Small intestine (tissue), 7 donors: ENCODE results near the gene PPP1R15A. TPM values are rescaled to one million over a fixed set of nuclear protein-coding genes. Genes with fewer than 3 reads are reported as not detected.
"Not testable (repeated sequence)": the region's sequence is repeated elsewhere in the genome, so short reads cannot be mapped to it uniquely, and the experiment has no call there.

Experiments used
- DNase-seq, 2 donors: peaks; one replicate each; pipeline versions ENCODE4 v3.0.0 to v3.0.0-alpha.2; 2013
- FAIRE-seq: peaks from 2 replicates; lab custom pipeline; 2012; peaks lifted over from hg19 to GRCh38; lab: Jason Lieb, UNC
- H3K27ac ChIP-seq, 3 donors: one replicate each; pipeline ENCODE4 v1.5.1; 2013; ENCODE audit warnings: low read length in 2 of 3, mild to moderate bottlenecking in 2 of 3, control low read depth in 1 of 3, inconsistent platforms in 1 of 3, low read depth in 1 of 3, moderate library complexity in 1 of 3
- H3K27me3 ChIP-seq, 3 donors: one replicate each; pipeline ENCODE4 v1.6.1; 2013; ENCODE audit warnings: low read length in 3 of 3, inconsistent platforms in 1 of 3; ENCODE audit not compliant: control insufficient read depth in 3 of 3, insufficient read depth in 3 of 3
- H3K36me3 ChIP-seq, 3 donors: one replicate each; pipeline ENCODE4 v1.6.1; 2013; ENCODE audit warnings: low read length in 3 of 3, inconsistent platforms in 1 of 3, low read depth in 1 of 3, mild to moderate bottlenecking in 1 of 3, moderate library complexity in 1 of 3; ENCODE audit not compliant: control insufficient read depth in 3 of 3, insufficient read depth in 2 of 3
- H3K4me1 ChIP-seq, 3 donors: one replicate each; pipeline ENCODE4 v1.6.1; 2013; ENCODE audit warnings: low read length in 2 of 3, inconsistent platforms in 1 of 3, low read depth in 1 of 3, mild to moderate bottlenecking in 1 of 3, moderate library complexity in 1 of 3; ENCODE audit not compliant: control insufficient read depth in 3 of 3, insufficient read depth in 2 of 3
- H3K4me3 ChIP-seq, 3 donors: one replicate each; pipeline ENCODE4 v1.5.1; 2013; ENCODE audit warnings: low read length in 3 of 3, control low read depth in 1 of 3, inconsistent platforms in 1 of 3, low read depth in 1 of 3, mild to moderate bottlenecking in 1 of 3, moderate library complexity in 1 of 3
- H3K9me3 ChIP-seq, 2 donors: one replicate each; pipeline ENCODE4 v1.6.1; 2013; ENCODE audit warnings: low read depth in 1 of 2, low read length in 1 of 2; ENCODE audit not compliant: control insufficient read depth in 2 of 2, insufficient read depth in 1 of 2
- WGBS, 3 donors: extraction: QIAGEN DNeasy Blood & Tissue Kit; methylation state at CpG; one replicate each; pipeline ENCODE4 v1.1.7; 2013; 5-methylcytosine and 5-hydroxymethylcytosine counted together
- polyA plus RNA-seq, 4 donors: library from polyadenylated mRNA; stranded (reverse) in 3 of 4; unstranded in 1 of 4; fragments of 200-250 nt in 3 of 4; fragments of 120-200 nt in 1 of 4; gene quantifications; one replicate each; pipeline versions ENCODE4 v1.2.1 to v1.2.3, GENCODE V29; 2013
- donor health status: healthy with polysubstance abuse.
- donor health status: control.
- donor health status: control.
- donor health status: Bipolar disorder and iron deficiency.
- donor health status: healthy.

Gene PPP1R15A
- polyA plus RNA-seq, 4 donors, result 52.8 to 73.0 (median 60.6) TPM

DNA sequence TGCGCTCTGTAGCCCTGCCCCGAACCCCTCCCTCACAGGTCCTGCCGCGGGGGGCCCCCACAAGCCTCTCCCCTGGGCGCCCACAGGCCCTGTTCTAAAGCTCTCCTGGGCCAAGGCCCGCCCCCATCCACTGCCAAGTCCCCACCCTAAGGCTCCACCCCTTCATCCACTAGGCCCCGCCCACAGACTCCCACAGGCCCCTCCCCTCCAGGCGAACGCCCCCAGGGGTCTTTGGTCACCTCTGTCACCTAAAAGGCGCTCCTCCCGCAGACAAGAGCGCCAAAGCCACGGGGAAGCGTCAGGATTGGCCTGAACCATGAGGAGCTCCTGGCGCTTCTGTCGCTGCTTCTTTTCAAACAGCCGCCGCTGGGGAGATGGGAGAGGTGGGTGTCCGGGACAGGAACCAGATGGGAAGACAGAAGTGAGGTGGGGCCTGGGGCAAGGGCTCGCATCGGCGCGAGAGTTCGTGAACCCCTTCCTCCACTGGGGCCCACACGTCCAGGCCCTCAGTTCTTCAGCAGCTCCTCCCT lies 24.0 kb downstream of the PPP1R15A start:
- peaks cover 0 to 22% (median 2%) of the 10 kb centered on the region in 3 donors for H3K4me1 ChIP-seq
- 34 to 62% (median 42%) methylated on average over 23 to 25 of the region's 25 CpGs for WGBS, 3 donors
- H3K36me3 ChIP-seq, result peaks cover 0 to under 1% (median 0%) of the 10 kb centered on the region in 3 donors
- H3K27ac ChIP-seq, result peak overlapping the region in 2 of 3 donors; percentile 12 to 50
- H3K9me3 ChIP-seq, result no peaks in the 10 kb centered on the region
- FAIRE-seq, result no peak
- H3K27me3 ChIP-seq, result peaks cover 0 to 13% (median 2%) of the 10 kb centered on the region in 3 donors
- peak in 1 of 2 donors; percentile 54 for DNase-seq
- H3K4me3 ChIP-seq, result peak overlapping the region in 1 of 3 donors; percentile 35

DNA sequence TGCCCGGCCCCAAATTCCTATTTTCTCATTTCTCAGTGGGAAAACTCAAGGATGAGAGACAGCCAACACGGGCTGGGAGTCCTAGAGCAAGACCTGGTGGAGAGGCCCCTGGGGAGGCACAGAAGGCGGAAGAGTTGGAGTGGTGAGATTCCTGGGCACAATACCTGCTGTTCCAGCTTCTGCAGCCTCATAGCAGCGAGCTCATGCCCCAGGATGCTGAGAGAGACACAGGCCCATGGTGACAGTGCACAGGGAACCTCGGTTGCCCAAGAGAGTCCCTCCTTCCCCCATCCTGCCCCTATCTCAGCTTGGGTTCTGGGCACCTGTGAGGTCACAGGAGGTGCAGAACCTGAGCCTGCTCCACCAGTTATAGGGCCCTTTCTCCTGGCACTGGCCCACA lies 25.0 kb downstream of the PPP1R15A start:
- Histone ChIP-seq H3K27ac (no peak overlapping the region), H3K9me3 (no peaks in the 10 kb centered on the region)
- WGBS, 3 donors, result 76 to 89% (median 79%) methylated on average over 4 to 5 of the region's 5 CpGs

DNA sequence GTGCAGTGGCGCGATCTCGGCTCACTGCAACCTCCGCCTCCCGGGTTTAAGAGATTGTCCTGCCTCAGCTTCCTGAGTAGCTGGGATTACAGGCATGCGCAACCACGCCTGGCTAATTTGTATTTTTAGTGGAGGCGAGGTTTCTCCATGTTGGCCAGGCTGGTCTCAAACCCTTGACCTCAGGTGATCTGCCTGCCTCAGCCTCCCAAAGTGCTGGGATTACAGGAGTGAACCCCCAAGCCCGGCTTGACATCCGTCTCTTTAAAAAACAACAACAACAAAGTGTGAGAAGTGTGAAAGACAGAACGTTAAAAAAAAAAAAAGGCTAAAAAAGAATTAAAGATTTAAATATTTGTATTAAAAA lies 27.1 kb downstream of the PPP1R15A start:
- DNase-seq, FAIRE-seq, H3K9me3 ChIP-seq: not testable (repeated sequence)
- 83 to 86% (median 84%) methylated on average over 11 of the region's 11 CpGs for WGBS, 3 donors
- H3K4me3 ChIP-seq, result peak overlapping the region in 2 of 3 donors; percentile 90 to 99
- peaks cover 2 to 23% (median 4%) of the 10 kb centered on the region in 3 donors for H3K36me3 ChIP-seq
- H3K27ac ChIP-seq, result peak overlapping the region in 2 of 3 donors; percentile 74 to 90
- peaks cover 0 to 19% (median 5%) of the 10 kb centered on the region in 3 donors for H3K4me1 ChIP-seq
- peaks cover 0 to 13% (median 2%) of the 10 kb centered on the region in 3 donors for H3K27me3 ChIP-seq

More for the DNA sequence above, 25.0 kb downstream of the PPP1R15A start:
- Histone ChIP-seq H3K27me3 (peaks cover 0 to 13% (median 2%) of the 10 kb centered on the region in 3 donors), H3K4me1 (peaks cover 0 to 17% (median 5%) of the 10 kb centered on the region in 3 donors), H3K36me3 (peaks cover 0 to 8% (median 0%) of the 10 kb centered on the region in 3 donors), H3K4me3 (no peak overlapping the region)
- DNase-seq (no peak), FAIRE-seq (no peak)

GRCh38 chr19:48899781-48900476 lies 27.7 kb downstream of the PPP1R15A start, which contains the start of gene NUCB1:
Gene NUCB1 (plus strand): TSS chr19:48900312. CDS start chr19:48900797, 485 bp downstream.
- DNase-seq, result peak; percentile 100
- peaks cover 0 to 19% (median 5%) of the 10 kb centered on the region in 3 donors for H3K4me1 ChIP-seq
- H3K27me3 ChIP-seq, result peaks cover 0 to 12% (median 2%) of the 10 kb centered on the region in 3 donors
- H3K9me3 ChIP-seq, result no peaks in the 10 kb centered on the region
- H3K27ac ChIP-seq, result peak within 1 kb of the TSS; percentile 74 to 90 (median 85)
- whole genome bisulfite sequencing, 3 donors, result 7 to 8% (median 7%) methylated on average over 31 to 34 of the region's 34 CpGs
- FAIRE-seq, result peak; percentile 80
- peak within 1 kb of the TSS; percentile 73 to 99 (median 90) for H3K4me3 ChIP-seq
- H3K36me3 ChIP-seq, result peaks cover 4 to 29% (median 5%) of the 10 kb centered on the region in 3 donors

GRCh38 chr19:48900477-48901406 lies 28.5 kb downstream of the PPP1R15A start:
- peak overlapping the region; percentile 74 to 90 (median 85) for H3K27ac ChIP-seq

DNA sequence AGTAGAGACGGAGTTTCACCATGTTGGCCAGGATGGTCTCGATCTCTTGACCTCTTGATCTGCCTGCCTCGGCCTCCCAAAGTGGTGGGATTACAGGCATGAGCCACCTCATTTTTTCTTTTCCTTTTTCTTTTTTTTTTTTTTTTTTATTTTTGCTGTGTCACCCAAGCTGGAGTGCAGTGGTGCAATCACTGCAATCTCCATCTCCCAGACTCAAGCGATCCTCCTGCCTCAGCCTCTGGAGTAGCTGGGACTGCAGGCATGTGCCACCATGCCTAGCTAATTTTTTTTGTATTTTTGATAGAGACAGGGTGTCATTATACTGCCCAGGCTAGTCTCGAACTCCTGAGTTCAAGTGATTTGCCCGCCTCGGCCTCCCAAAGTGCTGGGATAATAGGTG lies 30.1 kb downstream of the PPP1R15A start:
- WGBS, 3 donors, result 96 to 98% (median 97%) methylated on average over 7 of the region's 7 CpGs
- peaks cover 0 to 10% (median 5%) of the 10 kb centered on the region in 3 donors for H3K4me1 ChIP-seq
- not testable (repeated sequence) for H3K27ac ChIP-seq, DNase-seq, H3K4me3 ChIP-seq, H3K27me3 ChIP-seq, FAIRE-seq, H3K9me3 ChIP-seq
- peaks cover 6 to 51% (median 10%) of the 10 kb centered on the region in 3 donors for H3K36me3 ChIP-seq

More at GRCh38 chr19:48900477-48901406, 28.5 kb downstream of the PPP1R15A start:
- H3K27me3 ChIP-seq, result peaks cover 0 to 4% (median 0%) of the 10 kb centered on the region in 3 donors
- H3K4me1 ChIP-seq, result peaks cover 0 to 15% (median 5%) of the 10 kb centered on the region in 3 donors
- no peaks in the 10 kb centered on the region for H3K9me3 ChIP-seq
- FAIRE-seq, result no peak
- peak; percentile 48 to 58 for DNase-seq
- H3K36me3 ChIP-seq, result peaks cover 4 to 37% (median 10%) of the 10 kb centered on the region in 3 donors
- peak overlapping the region; percentile 73 to 99 (median 90) for H3K4me3 ChIP-seq
- 6 to 13% (median 10%) methylated on average over 19 to 24 of the region's 24 CpGs for WGBS, 3 donors

DNA sequence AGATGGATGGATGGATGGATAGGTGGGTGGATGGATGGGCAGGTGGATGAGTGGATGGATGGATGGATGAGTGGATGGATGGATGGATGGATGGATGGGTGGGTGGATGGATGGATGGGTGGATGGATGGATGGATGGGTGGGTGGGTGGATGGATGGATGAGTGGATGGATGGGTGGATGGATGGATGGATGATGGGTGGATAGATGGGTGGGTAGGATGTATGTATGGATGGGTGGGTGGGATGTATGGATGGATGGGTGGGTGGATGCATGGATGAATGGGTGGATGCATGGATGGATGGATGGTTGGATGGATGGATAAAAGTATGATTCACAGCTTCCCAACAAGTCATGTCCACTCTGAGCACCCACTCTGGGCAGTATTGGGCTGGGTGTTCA lies 31.6 kb downstream of the PPP1R15A start:
- H3K27me3 ChIP-seq, H3K27ac ChIP-seq: not testable (repeated sequence)

More for the DNA sequence above, 31.6 kb downstream of the PPP1R15A start:
- not testable (repeated sequence) for DNase-seq, FAIRE-seq, H3K9me3 ChIP-seq, H3K4me3 ChIP-seq
- Histone ChIP-seq H3K36me3 (peaks cover 9 to 65% (median 10%) of the 10 kb centered on the region in 3 donors), H3K4me1 (peaks cover 0 to 23% (median 5%) of the 10 kb centered on the region in 3 donors)
